HEK293 (cell line): ENCODE measurements around the gene BORCS5.

Experiments used
- ELK4 ChIP-seq: IDR thresholded peaks from 2 replicates; pipeline ENCODE4 v1.6.1; 2011; ENCODE audit warnings: mild to moderate bottlenecking, low read depth, low read length, borderline replicate concordance
- GLIS2 ChIP-seq: fragments of 450-650 bp; formaldehyde crosslinking; IDR thresholded peaks from 2 replicates; pipeline ENCODE4 v1.5.1; 2016; ENCODE audit warnings: missing biosample characterization, missing genetic modification characterization
- KLF10 ChIP-seq: fragments of 450-650 bp; IDR thresholded peaks from 2 replicates; pipeline ENCODE4 v1.5.1; 2018; ENCODE audit warnings: missing biosample characterization, mild to moderate bottlenecking, missing genetic modification characterization
- PRDM6 ChIP-seq: fragments of 450-650 bp; formaldehyde crosslinking; IDR thresholded peaks from 2 replicates; pipeline ENCODE4 v1.5.1; 2017; ENCODE audit warnings: missing biosample characterization, missing genetic modification characterization
- TRIM28 ChIP-seq: IDR thresholded peaks from 2 replicates; pipeline ENCODE4 v1.6.1; 2011; ENCODE audit warnings: low read length, control low read depth, borderline replicate concordance
- ZBTB11 ChIP-seq: fragments of 450-650 bp; formaldehyde crosslinking; conservative IDR thresholded peaks from 2 replicates; pipeline ENCODE4 v1.5.1; 2016; ENCODE audit warnings: low read depth, missing biosample characterization, missing genetic modification characterization
- ZBTB17 ChIP-seq: fragments of 450-650 bp; formaldehyde crosslinking; IDR thresholded peaks from 2 replicates; pipeline ENCODE4 v1.5.1; 2016; ENCODE audit warnings: missing biosample characterization, missing genetic modification characterization
- ZBTB8A ChIP-seq: fragments of 450-650 bp; formaldehyde crosslinking; IDR thresholded peaks from 2 replicates; pipeline ENCODE4 v1.5.1; 2016; ENCODE audit warnings: missing biosample characterization, missing genetic modification characterization
- ZFP3 ChIP-seq: fragments of 450-650 bp; formaldehyde crosslinking; IDR thresholded peaks from 2 replicates; pipeline ENCODE4 v1.5.1; 2016; ENCODE audit warnings: low read depth, missing biosample characterization, missing genetic modification characterization
- ZFP69B ChIP-seq: fragments of 450-650 bp; formaldehyde crosslinking; IDR thresholded peaks from 2 replicates; pipeline ENCODE4 v1.5.1; 2016; ENCODE audit warnings: missing biosample characterization, missing genetic modification characterization
- ZNF114 ChIP-seq: fragments of 450-650 bp; formaldehyde crosslinking; IDR thresholded peaks from 2 replicates; pipeline ENCODE4 v1.5.0; 2017; ENCODE audit warnings: missing biosample characterization, missing genetic modification characterization
- ZNF157 ChIP-seq: fragments of 450-650 bp; formaldehyde crosslinking; IDR thresholded peaks from 2 replicates; pipeline ENCODE4 v1.5.1; 2016; ENCODE audit warnings: missing biosample characterization, missing genetic modification characterization
- ZNF19 ChIP-seq: fragments of 450-650 bp; formaldehyde crosslinking; IDR thresholded peaks from 2 replicates; pipeline ENCODE4; 2016; ENCODE audit warnings: missing biosample characterization, missing genetic modification characterization, low read depth
- ZNF311 ChIP-seq: fragments of 450-650 bp; formaldehyde crosslinking; IDR thresholded peaks from 2 replicates; pipeline ENCODE4 v1.5.1; 2017; ENCODE audit warnings: missing biosample characterization, missing genetic modification characterization, borderline replicate concordance
- ZNF513 ChIP-seq: fragments of 450-650 bp; IDR thresholded peaks from 2 replicates; pipeline ENCODE4 v1.5.1; 2018; ENCODE audit warnings: missing biosample characterization, missing genetic modification characterization
- ZNF518A ChIP-seq: fragments of 450-650 bp; formaldehyde crosslinking; conservative IDR thresholded peaks from 2 replicates; pipeline ENCODE4 v1.5.1; 2016; ENCODE audit warnings: low read depth, missing biosample characterization, missing genetic modification characterization
- ZNF521 ChIP-seq: fragments of 450-650 bp; formaldehyde crosslinking; IDR thresholded peaks from 2 replicates; pipeline ENCODE4 v1.5.1; 2017; ENCODE audit warnings: missing biosample characterization, mild to moderate bottlenecking, missing genetic modification characterization
- ZNF548 ChIP-seq: fragments of 450-650 bp; formaldehyde crosslinking; IDR thresholded peaks from 2 replicates; pipeline ENCODE4 v1.5.1; 2016; ENCODE audit warnings: missing biosample characterization, missing genetic modification characterization
- ZNF580 ChIP-seq: fragments of 450-650 bp; formaldehyde crosslinking; IDR thresholded peaks from 2 replicates; pipeline ENCODE4 v1.5.1; 2016; ENCODE audit warnings: missing biosample characterization, missing genetic modification characterization
- ZNF623 ChIP-seq: fragments of 450-650 bp; formaldehyde crosslinking; IDR thresholded peaks from 2 replicates; pipeline ENCODE4 v1.5.1; 2016; ENCODE audit warnings: missing biosample characterization, missing genetic modification characterization
- ZNF701 ChIP-seq: fragments of 450-650 bp; formaldehyde crosslinking; IDR thresholded peaks from 2 replicates; pipeline ENCODE4 v1.5.1; 2016; ENCODE audit warnings: missing biosample characterization, missing genetic modification characterization

BORCS5 gene

GRCh38 chr12:12498210-12498609 lies 141.3 kb downstream of the BORCS5 start (continued):
- TF ChIP-seq ZNF518A (tag by site-specific recombination) (peak; percentile 55; the same call in 1 of the 2 replicates), ZNF548 (no peak), TRIM28 (no peak), ELK4 (no peak), ZNF311 (tag by site-specific recombination) (no peak), ZNF513 (tag by site-specific recombination) (no peak), ZFP3 (tag by site-specific recombination) (no peak), KLF10 (tag by site-specific recombination) (no peak), GLIS2 (tag by site-specific recombination) (no peak), ZBTB17 (tag by site-specific recombination) (no peak), ZNF521 (tag by site-specific recombination) (no peak), ZNF623 (tag by site-specific recombination) (peak; percentile 28; the same call in 1 of the 2 replicates), ZBTB11 (tag by site-specific recombination) (peak; percentile 49), ZNF157 (tag by site-specific recombination) (no peak), ZNF19 (tag by site-specific recombination) (no peak), PRDM6 (no peak), ZNF580 (no peak), ZBTB8A (tag by site-specific recombination) (0 out of 2 replicates have a peak, but pooled peaks have one; percentile 21), ZFP69B (tag by site-specific recombination) (no peak), ZNF114 (tag by site-specific recombination) (no peak), ZNF701 (no peak)
- TF ChIP-seq, all 188 proteins: peak for 8
